Natural killer cell (primary cell): ENCODE results near the gene COPS9. TPM values are rescaled to one million over a fixed set of nuclear protein-coding genes. Genes with fewer than 3 reads are reported as not detected.

Source experiments
- ATAC-seq, 3 donors: fragments of 150-1000 bp in 2 of 3; fragments of 200-7000 bp in 1 of 3; cut with Tn5 transposase; 1 replicate in 1 of 3; 2 replicates in 2 of 3; pipeline ENCODE4 v1.10.0; 2021; ENCODE audit warnings: mild to moderate bottlenecking in 2 of 3, moderate library complexity in 2 of 3
- DNase-seq, 2 donors: peaks; one replicate each; pipeline versions ENCODE4 v3.0.0 to v3.0.0-alpha.2; 2013 to 2021; ENCODE audit warnings: mixed read lengths in 1 of 2
- H3K27ac ChIP-seq: one replicate; pipeline ENCODE4 v1.5.1; 2013; ENCODE audit warnings: mild to moderate bottlenecking, low read length
- H3K27me3 ChIP-seq: one replicate; pipeline ENCODE4 v1.6.1; 2013; ENCODE audit warnings: low read length; ENCODE audit not compliant: control insufficient read depth, insufficient read depth
- H3K36me3 ChIP-seq: one replicate; pipeline ENCODE4 v1.6.1; 2013; ENCODE audit warnings: low read length; ENCODE audit not compliant: control insufficient read depth, insufficient read depth
- H3K4me1 ChIP-seq: one replicate; pipeline ENCODE4 v1.6.1; 2013; ENCODE audit warnings: low read length; ENCODE audit not compliant: control insufficient read depth, insufficient read depth
- H3K4me3 ChIP-seq: one replicate; pipeline ENCODE4 v1.5.1; 2013; ENCODE audit warnings: low read length
- H3K9me3 ChIP-seq: one replicate; pipeline ENCODE4 v1.6.1; 2013; ENCODE audit warnings: low read length; ENCODE audit not compliant: control insufficient read depth, insufficient read depth
- H3K27ac Mint-ChIP-seq, 2 donors: one replicate each; pipeline ENCODE4 v1.8.0; 2022; ENCODE audit warnings: mild to moderate bottlenecking in 2 of 2, mixed read lengths in 2 of 2, moderate library complexity in 1 of 2
- H3K27me3 Mint-ChIP-seq, 2 donors: one replicate each; pipeline ENCODE4 v1.8.0; 2022; ENCODE audit warnings: low read depth in 2 of 2, mixed read lengths in 2 of 2
- H3K36me3 Mint-ChIP-seq: one replicate; pipeline ENCODE4 v1.8.0; 2022; ENCODE audit warnings: mixed read lengths
- H3K4me1 Mint-ChIP-seq, 2 donors: one replicate each; pipeline ENCODE4 v1.8.0; 2022; ENCODE audit warnings: mixed read lengths in 2 of 2
- H3K4me3 Mint-ChIP-seq: one replicate; pipeline ENCODE4 v1.8.0; 2022; ENCODE audit warnings: mild to moderate bottlenecking, moderate library complexity, mixed read lengths
- H3K9me3 Mint-ChIP-seq, 2 donors: one replicate each; pipeline ENCODE4 v1.8.0; 2022; ENCODE audit warnings: mixed read lengths in 2 of 2
- CTCF ChIP-seq: fragments of 200-600 bp; IDR thresholded peaks from one replicate; pipeline ENCODE4 v1.8.0; 2022; ENCODE audit warnings: antibody characterized with exemption
- WGBS: methylation state at CpG from one replicate; pipeline ENCODE4 v1.1.7; 2013; ENCODE audit warnings: missing lambda C conversion rate; ENCODE audit not compliant: insufficient coverage; 5-methylcytosine and 5-hydroxymethylcytosine counted together
- intact Hi-C: fragments of 100-400 bp; cut with micrococcal nuclease; formaldehyde crosslinking; loops from one replicate; pipeline ENCODE4 v1.14.2; 2022
- total RNA-seq, 4 donors: library from RNA; stranded (reverse); fragments of 120-200 nt in 1 of 4; gene quantifications; one replicate each; pipeline versions ENCODE4 v1.2.3 to v1.2.4, GENCODE V29; 2013 to 2022

Gene COPS9
- total RNA-seq, 3 donors from 2014 or later (not counting 1 experiment from before 2014, with no cell fraction given) = 51.5 to 76.5 (median 53.5) TPM

GRCh38 chr2:240165034-240165433, 28.9 kb upstream of the COPS9 start:
- no peak for ATAC-seq
- Histone ChIP-seq H3K4me3 (no peak overlapping the region), H3K27ac (no peak overlapping the region), H3K36me3 (no peaks in the 10 kb centered on the region), H3K27me3 (no peaks in the 10 kb centered on the region), H3K4me1 (no peaks in the 10 kb centered on the region), H3K9me3 (no peaks in the 10 kb centered on the region)
- H3K9me3 Mint-ChIP-seq = no peaks in the 10 kb centered on the region
- TF ChIP-seq CTCF = no peak
- H3K27ac Mint-ChIP-seq = no peak overlapping the region
- intact Hi-C loops = no loop called here
- peaks cover 0 to 4% of the 10 kb centered on the region in 2 donors for H3K27me3 Mint-ChIP-seq
- no peaks in the 10 kb centered on the region for H3K36me3 Mint-ChIP-seq
- H3K4me1 Mint-ChIP-seq = no peaks in the 10 kb centered on the region
- 94% methylated on average over 10 of the region's 10 CpGs for WGBS
- no peak for DNase-seq
- no peak overlapping the region for H3K4me3 Mint-ChIP-seq

- Histone ChIP-seq H3K27me3 (no peaks in the 10 kb centered on the region), H3K4me1 (no peaks in the 10 kb centered on the region), H3K9me3 (no peaks in the 10 kb centered on the region), H3K4me3 (no peak overlapping the region), H3K36me3 (no peaks in the 10 kb centered on the region), H3K27ac (no peak overlapping the region)
- H3K27me3 Mint-ChIP-seq = peaks cover 0 to 4% of the 10 kb centered on the region in 2 donors
- no peaks in the 10 kb centered on the region for H3K9me3 Mint-ChIP-seq
- no peaks in the 10 kb centered on the region for H3K4me1 Mint-ChIP-seq
- WGBS = 82% methylated on average over 5 of the region's 5 CpGs
- TF ChIP-seq CTCF = no peak
- H3K4me3 Mint-ChIP-seq = no peak overlapping the region
- H3K27ac Mint-ChIP-seq = no peak overlapping the region
- DNase-seq (no peak), ATAC-seq (no peak)
- H3K36me3 Mint-ChIP-seq = no peaks in the 10 kb centered on the region
- intact Hi-C loops = no loop called here
These were observed 28.5 kb upstream of the COPS9 start for GRCh38 chr2:240164586-240164985.

- Histone ChIP-seq H3K27ac (no peak overlapping the region), H3K4me3 (no peak overlapping the region), H3K27me3 (no peaks in the 10 kb centered on the region), H3K4me1 (no peaks in the 10 kb centered on the region), H3K9me3 (no peaks in the 10 kb centered on the region), H3K36me3 (no peaks in the 10 kb centered on the region)
- intact Hi-C loops = no loop called here
- 93% methylated on average over 4 of the region's 4 CpGs for WGBS
- DNase-seq (no peak), ATAC-seq (peak in 1 of 3 donors; percentile 27)
- Mint-ChIP-seq H3K4me3 (no peak overlapping the region), H3K4me1 (no peaks in the 10 kb centered on the region), H3K27me3 (peaks cover 0 to 4% of the 10 kb centered on the region in 2 donors), H3K36me3 (no peaks in the 10 kb centered on the region), H3K27ac (no peak overlapping the region), H3K9me3 (no peaks in the 10 kb centered on the region)
- TF ChIP-seq CTCF = no peak
These were observed 27.9 kb upstream of the COPS9 start for GRCh38 chr2:240163844-240164574.
